HepG2 (cell line): Measurements from ENCODE around the gene ZNF282. TPM values are rescaled to one million over a fixed set of nuclear protein-coding genes. Genes with fewer than 3 reads are reported as not detected.

Experiments
- CBX1 ChIP-seq: IDR thresholded peaks from one replicate; pipeline ENCODE4 v1.6.1; 2016; ENCODE audit warnings: antibody characterized with exemption, low read depth
- HOXA3 ChIP-seq: sonication (generic); formaldehyde crosslinking; IDR thresholded peaks from 2 replicates; pipeline ENCODE4 v1.5.0; 2020; ENCODE audit warnings: missing genetic modification reagents
- HOXA5 ChIP-seq: sonication (generic); formaldehyde crosslinking; IDR thresholded peaks from 2 replicates; pipeline ENCODE4 v1.4.0; 2020; ENCODE audit warnings: missing genetic modification reagents
- KLF6 ChIP-seq: IDR thresholded peaks from 2 replicates; pipeline ENCODE4 v1.8.0; 2016; ENCODE audit warnings: missing biosample characterization, missing genetic modification reagents
- POLR2A ChIP-seq, 2 experiments: IDR thresholded peaks; 2 replicates each; pipeline ENCODE4 v1.6.1; 2011; ENCODE audit warnings: low read depth in 2 of 2, low read length in 2 of 2, mild to moderate bottlenecking in 1 of 2, moderate library complexity in 1 of 2; ENCODE audit not compliant: insufficient read depth in 1 of 2
- POLR2AphosphoS2 ChIP-seq: IDR thresholded peaks from 2 replicates; pipeline ENCODE4 v1.6.1; 2011; ENCODE audit warnings: low read depth, low read length, improper control_type of control experiment
- RAD21 ChIP-seq: fragments of 450-650 bp; formaldehyde crosslinking; IDR thresholded peaks from 2 replicates; pipeline ENCODE4 v1.5.0; 2020; ENCODE audit warnings: mild to moderate bottlenecking
- RBFOX2 ChIP-seq: fragments of 200-400 bp; formaldehyde crosslinking; IDR thresholded peaks from 2 replicates; pipeline ENCODE4 v1.6.1; 2017; ENCODE audit warnings: low read depth, mild to moderate bottlenecking, low read length
- SIN3A ChIP-seq: IDR thresholded peaks from 2 replicates; pipeline ENCODE4 v1.6.1; 2011; ENCODE audit warnings: low read depth, mild to moderate bottlenecking, control low read depth, low read length, borderline replicate concordance
- SKI ChIP-seq: fragments of 450-650 bp; IDR thresholded peaks from one replicate; pipeline ENCODE4 v1.6.1; 2018; ENCODE audit warnings: mild to moderate bottlenecking; ENCODE audit not compliant: partially characterized antibody
- SMARCE1 ChIP-seq: fragments of 450-650 bp; IDR thresholded peaks from 2 replicates; pipeline ENCODE4 v1.6.1; 2017; ENCODE audit warnings: borderline replicate concordance
- ZNF121 ChIP-seq: sonication (generic); formaldehyde crosslinking; IDR thresholded peaks from 2 replicates; pipeline ENCODE4 v1.5.0; 2020; ENCODE audit warnings: mild to moderate bottlenecking, missing genetic modification reagents
- ZNF138 ChIP-seq: sonication (generic); formaldehyde crosslinking; IDR thresholded peaks from 2 replicates; pipeline ENCODE4 v1.5.0; 2020; ENCODE audit warnings: mild to moderate bottlenecking, low read depth, missing genetic modification reagents
- ZNF260 ChIP-seq: sonication (generic); formaldehyde crosslinking; IDR thresholded peaks from 2 replicates; pipeline ENCODE4 v1.4.0; 2020; ENCODE audit warnings: missing genetic modification reagents, low read depth, mild to moderate bottlenecking, borderline replicate concordance
- ZNF616 ChIP-seq: sonication (generic); formaldehyde crosslinking; IDR thresholded peaks from 2 replicates; pipeline ENCODE4 v1.5.0; 2020; ENCODE audit warnings: low read depth, mild to moderate bottlenecking, missing genetic modification reagents
- ZNF652 ChIP-seq: IDR thresholded peaks from 2 replicates; pipeline ENCODE4 v1.6.1; 2016; ENCODE audit warnings: low read depth, borderline replicate concordance
- polyA plus RNA-seq, 8 experiments: library from polyadenylated mRNA; depleted of rRNA in 3 of 8; stranded (reverse) in 7 of 8; unstranded in 1 of 8; fragments of >200 nt; fragmentation: Illumina TruSeq in 4 of 8; extraction: Trizol in 4 of 8; gene quantifications; 2 replicates each; pipeline versions ENCODE4 v1.2.1 to v1.2.3, GENCODE V29; 2011 to 2016; ENCODE audit warnings: low read depth in 4 of 8, missing spikeins in 1 of 8, mixed read lengths in 1 of 8; ENCODE audit not compliant: insufficient read depth in 1 of 8
- total RNA-seq, 5 experiments: library from RNA; depleted of rRNA; stranded (reverse); fragments of >200 nt; fragmentation: Illumina TruSeq; extraction: Trizol; gene quantifications; 2 replicates each; pipeline ENCODE4 v1.2.3, GENCODE V29; 2016; ENCODE audit warnings: low read depth in 1 of 5
- TF ChIP-seq, protein P1 (sequence below), 2 experiments: sonication (generic) in 1 of 2; formaldehyde crosslinking in 1 of 2; IDR thresholded peaks; 2 replicates each; pipeline versions ENCODE4 v1.6.1 to v1.9.0; 2014 to 2022; ENCODE audit warnings: antibody characterized with exemption in 1 of 2, borderline replicate concordance in 1 of 2, inconsistent platforms in 1 of 2, low read depth in 1 of 2, missing genetic modification reagents in 1 of 2
- TF ChIP-seq, protein P2 (sequence below): IDR thresholded peaks from 2 replicates; pipeline ENCODE4 v1.6.1; 2016; ENCODE audit warnings: mild to moderate bottlenecking
- TF ChIP-seq, protein P3 (sequence below): sonication (generic); formaldehyde crosslinking; IDR thresholded peaks from 2 replicates; pipeline ENCODE4 v1.8.0; 2022; ENCODE audit warnings: missing genetic modification reagents, mild to moderate bottlenecking, inconsistent platforms, borderline replicate concordance
- TF ChIP-seq, protein P4 (sequence below): sonication (generic); formaldehyde crosslinking; IDR thresholded peaks from 2 replicates; pipeline ENCODE4 v1.4.0; 2020; ENCODE audit warnings: missing genetic modification reagents, mild to moderate bottlenecking, borderline replicate concordance

ZNF282 gene
- total and polyA plus RNA-seq, 2 of the 13 experiments (the other 11 are each of a cell fraction or from before 2014, with no cell fraction given), result 9.1 to 20.9 TPM

DNA sequence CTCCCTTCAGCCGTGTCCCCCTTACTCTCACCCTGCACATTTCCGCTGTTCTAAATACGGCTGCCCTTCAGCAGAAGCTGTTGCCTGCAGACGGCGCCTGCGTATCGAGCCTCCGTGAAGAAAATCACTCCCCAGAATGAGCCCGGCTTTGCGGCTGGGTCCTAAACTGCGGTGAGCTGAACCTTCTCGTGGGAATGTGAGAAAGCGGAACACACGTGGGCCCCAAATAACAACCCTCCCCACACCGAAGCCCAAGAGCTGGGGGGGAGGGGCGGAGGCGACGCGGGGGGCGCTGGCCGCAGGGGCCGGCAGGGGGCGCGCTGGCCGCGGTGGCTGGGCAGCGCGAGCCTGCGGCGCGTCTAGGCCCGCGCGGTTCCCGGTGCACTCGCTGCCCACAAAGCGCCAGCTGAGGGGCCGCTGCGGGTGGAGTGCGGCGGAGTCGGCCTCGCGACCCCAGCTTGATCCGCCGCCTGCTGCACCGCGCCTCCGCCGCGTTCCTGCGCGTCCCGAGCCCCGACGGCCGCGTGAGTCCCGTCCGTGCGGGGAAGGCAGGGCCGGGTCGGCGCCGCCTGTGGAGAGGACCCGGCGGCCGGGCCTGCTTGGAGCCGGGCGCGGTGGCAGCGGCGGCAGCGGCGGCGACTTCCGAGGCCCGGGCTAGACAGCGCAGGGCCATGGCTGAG lies 48.1 kb upstream of the ZNF282 start, which contains the start of gene ZNF398 (continued):
- TF ChIP-seq, protein P1, sequence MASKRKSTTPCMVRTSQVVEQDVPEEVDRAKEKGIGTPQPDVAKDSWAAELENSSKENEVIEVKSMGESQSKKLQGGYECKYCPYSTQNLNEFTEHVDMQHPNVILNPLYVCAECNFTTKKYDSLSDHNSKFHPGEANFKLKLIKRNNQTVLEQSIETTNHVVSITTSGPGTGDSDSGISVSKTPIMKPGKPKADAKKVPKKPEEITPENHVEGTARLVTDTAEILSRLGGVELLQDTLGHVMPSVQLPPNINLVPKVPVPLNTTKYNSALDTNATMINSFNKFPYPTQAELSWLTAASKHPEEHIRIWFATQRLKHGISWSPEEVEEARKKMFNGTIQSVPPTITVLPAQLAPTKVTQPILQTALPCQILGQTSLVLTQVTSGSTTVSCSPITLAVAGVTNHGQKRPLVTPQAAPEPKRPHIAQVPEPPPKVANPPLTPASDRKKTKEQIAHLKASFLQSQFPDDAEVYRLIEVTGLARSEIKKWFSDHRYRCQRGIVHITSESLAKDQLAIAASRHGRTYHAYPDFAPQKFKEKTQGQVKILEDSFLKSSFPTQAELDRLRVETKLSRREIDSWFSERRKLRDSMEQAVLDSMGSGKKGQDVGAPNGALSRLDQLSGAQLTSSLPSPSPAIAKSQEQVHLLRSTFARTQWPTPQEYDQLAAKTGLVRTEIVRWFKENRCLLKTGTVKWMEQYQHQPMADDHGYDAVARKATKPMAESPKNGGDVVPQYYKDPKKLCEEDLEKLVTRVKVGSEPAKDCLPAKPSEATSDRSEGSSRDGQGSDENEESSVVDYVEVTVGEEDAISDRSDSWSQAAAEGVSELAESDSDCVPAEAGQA (IDR thresholded peaks at IDR 0.05; ENCODE audit: low read depth), result no peak; the same call in 1 of the 2 replicates
- TF ChIP-seq, protein P1 (CRISPR knock-in tag; IDR thresholded peaks at IDR 0.05; ENCODE audit: borderline replicate concordance), result peak; percentile 27; the same call in 1 of the 2 replicates
- TF ChIP-seq, protein P2, sequence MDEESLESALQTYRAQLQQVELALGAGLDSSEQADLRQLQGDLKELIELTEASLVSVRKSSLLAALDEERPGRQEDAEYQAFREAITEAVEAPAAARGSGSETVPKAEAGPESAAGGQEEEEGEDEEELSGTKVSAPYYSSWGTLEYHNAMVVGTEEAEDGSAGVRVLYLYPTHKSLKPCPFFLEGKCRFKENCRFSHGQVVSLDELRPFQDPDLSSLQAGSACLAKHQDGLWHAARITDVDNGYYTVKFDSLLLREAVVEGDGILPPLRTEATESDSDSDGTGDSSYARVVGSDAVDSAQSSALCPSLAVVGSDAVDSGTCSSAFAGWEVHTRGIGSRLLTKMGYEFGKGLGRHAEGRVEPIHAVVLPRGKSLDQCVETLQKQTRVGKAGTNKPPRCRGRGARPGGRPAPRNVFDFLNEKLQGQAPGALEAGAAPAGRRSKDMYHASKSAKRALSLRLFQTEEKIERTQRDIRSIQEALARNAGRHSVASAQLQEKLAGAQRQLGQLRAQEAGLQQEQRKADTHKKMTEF (CRISPR knock-in tag), result no peak
- no peak for TF ChIP-seq SMARCE1
- TF ChIP-seq SIN3A, result no peak
- TF ChIP-seq HOXA5, result no peak; the same call in 1 of the 2 replicates
- TF ChIP-seq POLR2AphosphoS2, result no peak
- peak; percentile 68 for TF ChIP-seq RAD21 (CRISPR knock-in tag)
- no peak for TF ChIP-seq ZNF121 (CRISPR knock-in tag)
- TF ChIP-seq ZNF616, result 0 out of 2 replicates have a peak, but pooled peaks have one; percentile 46
- TF ChIP-seq, protein P3, sequence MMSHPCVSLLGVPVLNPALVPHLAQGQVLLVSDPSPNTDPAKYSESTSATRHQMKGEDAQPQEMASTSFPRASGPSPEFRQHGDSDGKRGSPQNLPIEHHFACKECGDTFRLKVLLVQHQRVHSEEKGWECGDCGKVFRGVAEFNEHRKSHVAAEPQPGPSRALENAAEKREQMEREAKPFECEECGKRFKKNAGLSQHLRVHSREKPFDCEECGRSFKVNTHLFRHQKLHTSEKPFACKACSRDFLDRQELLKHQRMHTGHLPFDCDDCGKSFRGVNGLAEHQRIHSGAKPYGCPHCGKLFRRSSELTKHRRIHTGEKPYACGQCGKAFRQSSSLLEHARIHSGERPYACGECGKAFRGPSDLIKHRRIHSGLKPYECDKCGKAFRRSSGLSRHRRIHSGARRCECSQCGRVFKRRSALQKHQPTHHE (CRISPR knock-in tag), result no peak
- TF ChIP-seq ZNF652, result no peak
- TF ChIP-seq RBFOX2, result peak; percentile 76
- peak; percentile 69 to 79; a peak in 3 of 4 replicates for TF ChIP-seq POLR2A (IDR thresholded peaks at IDR 0.05; ENCODE audit: insufficient read depth in 1 of 2, low read depth in 2 of 2, low read length in 2 of 2)
- no peak for TF ChIP-seq CBX1
- TF ChIP-seq SKI, result peak; percentile 71
- TF ChIP-seq, protein P4, sequence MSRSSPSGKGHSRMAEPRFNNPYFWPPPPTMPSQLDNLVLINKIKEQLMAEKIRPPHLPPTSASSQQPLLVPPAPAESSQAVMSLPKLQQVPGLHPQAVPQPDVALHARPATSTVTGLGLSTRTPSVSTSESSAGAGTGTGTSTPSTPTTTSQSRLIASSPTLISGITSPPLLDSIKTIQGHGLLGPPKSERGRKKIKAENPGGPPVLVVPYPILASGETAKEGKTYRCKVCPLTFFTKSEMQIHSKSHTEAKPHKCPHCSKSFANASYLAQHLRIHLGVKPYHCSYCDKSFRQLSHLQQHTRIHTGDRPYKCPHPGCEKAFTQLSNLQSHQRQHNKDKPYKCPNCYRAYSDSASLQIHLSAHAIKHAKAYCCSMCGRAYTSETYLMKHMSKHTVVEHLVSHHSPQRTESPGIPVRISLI, result no peak
- TF ChIP-seq KLF6 (CRISPR knock-in tag), result no peak; the same call in 1 of the 2 replicates
- TF ChIP-seq HOXA3 (CRISPR knock-in tag), result peak; percentile 80
- TF ChIP-seq ZNF260, result no peak
- TF ChIP-seq ZNF138 (CRISPR knock-in tag), result 0 out of 2 replicates have a peak, but pooled peaks have one; percentile 41
